Fibroblast of pulmonary artery (primary cell): ENCODE results near the gene GATA2.

Source experiments
- DNase-seq: peaks from one replicate; pipeline ENCODE4 v3.0.0-alpha.2; 2010; ENCODE audit warnings: low read depth
- H3K4me3 ChIP-seq: replicated peaks from 2 replicates; pipeline ENCODE4 v1.5.1; 2011; ENCODE audit warnings: low read depth, mild to moderate bottlenecking, control low read depth, low read length, moderate library complexity
- CTCF ChIP-seq: IDR thresholded peaks from 2 replicates; pipeline ENCODE4 v1.5.1; 2011; ENCODE audit warnings: mild to moderate bottlenecking, control low read depth, low read length, inconsistent platforms; ENCODE audit errors: missing control alignments

The GATA2 gene

GRCh38 chr3:128496602-128497304 lies 3.8 kb upstream of the GATA2 start:
- TF ChIP-seq CTCF = no peak
- no peak for DNase-seq
- no peak overlapping the region for H3K4me3 ChIP-seq

- no peak for TF ChIP-seq CTCF
- H3K4me3 ChIP-seq = no peak overlapping the region
- DNase-seq = no peak
These were observed 3.1 kb upstream of the GATA2 start for GRCh38 chr3:128496019-128496601.

- no peak for TF ChIP-seq CTCF
- DNase-seq = no peak
- H3K4me3 ChIP-seq = no peak overlapping the region
These were observed 2.5 kb upstream of the GATA2 start for GRCh38 chr3:128495435-128495970.

GRCh38 chr3:128494367-128494650 lies 1.3 kb upstream of the GATA2 start:
- no peak for TF ChIP-seq CTCF
- no peak overlapping the region for H3K4me3 ChIP-seq
- no peak for DNase-seq

GRCh38 chr3:128493570-128494366 lies 767 bp upstream of the GATA2 start:
- no peak for TF ChIP-seq CTCF
- H3K4me3 ChIP-seq = no peak overlapping the region
- no peak for DNase-seq

GRCh38 chr3:128491941-128492670 lies 895 bp downstream of the GATA2 start:
- peak overlapping the region; percentile 14 for H3K4me3 ChIP-seq
- DNase-seq = no peak

More at GRCh38 chr3:128491941-128492670, 895 bp downstream of the GATA2 start:
- no peak for TF ChIP-seq CTCF
